HepG2 (cell line): ENCODE results near the gene DRAXIN. TPM values are rescaled to one million over a fixed set of nuclear protein-coding genes. Genes with fewer than 3 reads are reported as not detected.
A peak's percentile ranks its signal among the peaks of the same experiment; 100 is the strongest.

Experiments
- ARNT2 ChIP-seq: sonication (generic); formaldehyde crosslinking; IDR thresholded peaks from 2 replicates; pipeline ENCODE4 v1.8.0; 2022; ENCODE audit warnings: mild to moderate bottlenecking, low read depth, missing genetic modification reagents, moderate library complexity
- CREM ChIP-seq, 2 experiments: sonication (generic) in 1 of 2; formaldehyde crosslinking in 1 of 2; IDR thresholded peaks; 2 replicates each; pipeline versions ENCODE4 v1.4.0 to v1.6.1; 2016 to 2020; ENCODE audit warnings: antibody characterized with exemption in 1 of 2, mild to moderate bottlenecking in 1 of 2, missing genetic modification reagents in 1 of 2
- FOXC1 ChIP-seq: sonication (generic); formaldehyde crosslinking; IDR thresholded peaks from 2 replicates; pipeline ENCODE4 v1.8.0; 2022; ENCODE audit warnings: mild to moderate bottlenecking, missing genetic modification reagents, borderline replicate concordance
- FOXK1 ChIP-seq: sonication (generic); formaldehyde crosslinking; IDR thresholded peaks from 2 replicates; pipeline ENCODE4 v1.4.0; 2020; ENCODE audit warnings: low read depth, missing genetic modification reagents, borderline replicate concordance
- FOXP1 ChIP-seq, 2 experiments: fragments of 450-650 bp in 1 of 2; IDR thresholded peaks; 2 replicates each; pipeline ENCODE4 v1.6.1; 2017 to 2018; ENCODE audit warnings: antibody characterized with exemption in 1 of 2
- NFRKB ChIP-seq: fragments of 450-650 bp; IDR thresholded peaks from 2 replicates; pipeline ENCODE4 v1.6.1; 2017
- POLR2AphosphoS5 ChIP-seq: IDR thresholded peaks from 2 replicates; pipeline ENCODE4 v1.6.1; 2012; ENCODE audit warnings: low read depth, low read length
- ZNF230 ChIP-seq: sonication (generic); formaldehyde crosslinking; IDR thresholded peaks from 2 replicates; pipeline ENCODE4 v1.4.0; 2020; ENCODE audit warnings: mild to moderate bottlenecking, missing genetic modification reagents
- ZNF343 ChIP-seq: sonication (generic); formaldehyde crosslinking; IDR thresholded peaks from 2 replicates; pipeline ENCODE4 v1.4.0; 2020; ENCODE audit warnings: mild to moderate bottlenecking, missing genetic modification reagents
- ZNF574 ChIP-seq: sonication (generic); formaldehyde crosslinking; IDR thresholded peaks from 2 replicates; pipeline ENCODE4 v1.4.0; 2020; ENCODE audit warnings: missing genetic modification reagents
- ZNF652 ChIP-seq: IDR thresholded peaks from 2 replicates; pipeline ENCODE4 v1.6.1; 2016; ENCODE audit warnings: low read depth, borderline replicate concordance
- ZNF672 ChIP-seq: sonication (generic); formaldehyde crosslinking; IDR thresholded peaks from 2 replicates; pipeline ENCODE4 v1.8.1; 2022; ENCODE audit warnings: missing genetic modification reagents
- ZNF687 ChIP-seq: sonication (generic); formaldehyde crosslinking; IDR thresholded peaks from 2 replicates; pipeline ENCODE4 v1.5.1; 2020; ENCODE audit warnings: mild to moderate bottlenecking, missing genetic modification reagents, moderate library complexity
- ZNF747 ChIP-seq: sonication (generic); formaldehyde crosslinking; IDR thresholded peaks from 2 replicates; pipeline ENCODE4 v1.8.1; 2023; ENCODE audit warnings: missing genetic modification reagents, mild to moderate bottlenecking, borderline replicate concordance
- polyA plus RNA-seq, 8 experiments: library from polyadenylated mRNA; depleted of rRNA in 3 of 8; stranded (reverse) in 7 of 8; unstranded in 1 of 8; fragments of >200 nt; fragmentation: Illumina TruSeq in 4 of 8; extraction: Trizol in 4 of 8; gene quantifications; 2 replicates each; pipeline versions ENCODE4 v1.2.1 to v1.2.3, GENCODE V29; 2011 to 2016; ENCODE audit warnings: low read depth in 4 of 8, missing spikeins in 1 of 8, mixed read lengths in 1 of 8; ENCODE audit not compliant: insufficient read depth in 1 of 8
- total RNA-seq, 5 experiments: library from RNA; depleted of rRNA; stranded (reverse); fragments of >200 nt; fragmentation: Illumina TruSeq; extraction: Trizol; gene quantifications; 2 replicates each; pipeline ENCODE4 v1.2.3, GENCODE V29; 2016; ENCODE audit warnings: low read depth in 1 of 5
- TF ChIP-seq, protein P1 (sequence below): IDR thresholded peaks from 2 replicates; pipeline ENCODE4 v1.6.1; 2012; ENCODE audit warnings: low read length, improper control_type of control experiment
- TF ChIP-seq, protein P2 (sequence below): sonication (generic); formaldehyde crosslinking; IDR thresholded peaks from 2 replicates; pipeline ENCODE4 v1.4.0; 2020; ENCODE audit warnings: mild to moderate bottlenecking, missing genetic modification reagents, borderline replicate concordance

The DRAXIN gene
- total and polyA plus RNA-seq, 2 of the 13 experiments (the other 11 are each of a cell fraction or from before 2014, with no cell fraction given), result 0.02 TPM; not detected in 1

GRCh38 chr1:11653101-11653860 lies 38.2 kb upstream of the DRAXIN start (continued):
- TF ChIP-seq ZNF687 (CRISPR knock-in tag) (peak; percentile 73), ZNF652 (CRISPR knock-in tag) (no peak), ZNF343 (CRISPR knock-in tag) (no peak), FOXC1 (CRISPR knock-in tag) (0 out of 2 replicates have a peak, but pooled peaks have one; percentile 8), ARNT2 (CRISPR knock-in tag) (0 out of 2 replicates have a peak, but pooled peaks have one; percentile 11), FOXP1 (IDR thresholded peaks at IDR 0.05) (no peak), FOXP1 (CRISPR knock-in tag; IDR thresholded peaks at IDR 0.05) (peak; percentile 32; the same call in 1 of the 2 replicates), ZNF230 (CRISPR knock-in tag) (no peak), ZNF574 (CRISPR knock-in tag) (peak; percentile 35; the same call in 1 of the 2 replicates), CREM (IDR thresholded peaks at IDR 0.05) (peak; percentile 33; the same call in 1 of the 2 replicates), CREM (CRISPR knock-in tag; IDR thresholded peaks at IDR 0.05) (no peak), ZNF672 (CRISPR knock-in tag) (no peak), POLR2AphosphoS5 (peak; percentile 67), ZNF747 (CRISPR knock-in tag) (0 out of 2 replicates have a peak, but pooled peaks have one; percentile 33), FOXK1 (CRISPR knock-in tag) (no peak; the same call in 1 of the 2 replicates), NFRKB (no peak)
- TF ChIP-seq, protein P1, sequence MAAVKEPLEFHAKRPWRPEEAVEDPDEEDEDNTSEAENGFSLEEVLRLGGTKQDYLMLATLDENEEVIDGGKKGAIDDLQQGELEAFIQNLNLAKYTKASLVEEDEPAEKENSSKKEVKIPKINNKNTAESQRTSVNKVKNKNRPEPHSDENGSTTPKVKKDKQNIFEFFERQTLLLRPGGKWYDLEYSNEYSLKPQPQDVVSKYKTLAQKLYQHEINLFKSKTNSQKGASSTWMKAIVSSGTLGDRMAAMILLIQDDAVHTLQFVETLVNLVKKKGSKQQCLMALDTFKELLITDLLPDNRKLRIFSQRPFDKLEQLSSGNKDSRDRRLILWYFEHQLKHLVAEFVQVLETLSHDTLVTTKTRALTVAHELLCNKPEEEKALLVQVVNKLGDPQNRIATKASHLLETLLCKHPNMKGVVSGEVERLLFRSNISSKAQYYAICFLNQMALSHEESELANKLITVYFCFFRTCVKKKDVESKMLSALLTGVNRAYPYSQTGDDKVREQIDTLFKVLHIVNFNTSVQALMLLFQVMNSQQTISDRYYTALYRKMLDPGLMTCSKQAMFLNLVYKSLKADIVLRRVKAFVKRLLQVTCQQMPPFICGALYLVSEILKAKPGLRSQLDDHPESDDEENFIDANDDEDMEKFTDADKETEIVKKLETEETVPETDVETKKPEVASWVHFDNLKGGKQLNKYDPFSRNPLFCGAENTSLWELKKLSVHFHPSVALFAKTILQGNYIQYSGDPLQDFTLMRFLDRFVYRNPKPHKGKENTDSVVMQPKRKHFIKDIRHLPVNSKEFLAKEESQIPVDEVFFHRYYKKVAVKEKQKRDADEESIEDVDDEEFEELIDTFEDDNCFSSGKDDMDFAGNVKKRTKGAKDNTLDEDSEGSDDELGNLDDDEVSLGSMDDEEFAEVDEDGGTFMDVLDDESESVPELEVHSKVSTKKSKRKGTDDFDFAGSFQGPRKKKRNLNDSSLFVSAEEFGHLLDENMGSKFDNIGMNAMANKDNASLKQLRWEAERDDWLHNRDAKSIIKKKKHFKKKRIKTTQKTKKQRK, result no peak
- TF ChIP-seq, protein P2, sequence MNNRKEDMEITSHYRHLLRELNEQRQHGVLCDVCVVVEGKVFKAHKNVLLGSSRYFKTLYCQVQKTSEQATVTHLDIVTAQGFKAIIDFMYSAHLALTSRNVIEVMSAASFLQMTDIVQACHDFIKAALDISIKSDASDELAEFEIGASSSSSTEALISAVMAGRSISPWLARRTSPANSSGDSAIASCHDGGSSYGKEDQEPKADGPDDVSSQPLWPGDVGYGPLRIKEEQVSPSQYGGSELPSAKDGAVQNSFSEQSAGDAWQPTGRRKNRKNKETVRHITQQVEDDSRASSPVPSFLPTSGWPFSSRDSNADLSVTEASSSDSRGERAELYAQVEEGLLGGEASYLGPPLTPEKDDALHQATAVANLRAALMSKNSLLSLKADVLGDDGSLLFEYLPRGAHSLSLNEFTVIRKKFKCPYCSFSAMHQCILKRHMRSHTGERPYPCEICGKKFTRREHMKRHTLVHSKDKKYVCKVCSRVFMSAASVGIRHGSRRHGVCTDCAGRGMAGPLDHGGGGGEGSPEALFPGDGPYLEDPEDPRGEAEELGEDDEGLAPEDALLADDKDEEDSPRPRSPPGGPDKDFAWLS (CRISPR knock-in tag), result no peak
